ENCODE measurements around the gene PTPRT.
"Not testable (repeated sequence)": the region's sequence is repeated elsewhere in the genome, so short reads cannot be mapped to it uniquely, and the experiment has no call there.

PTPRT gene

GRCh38 chr20:43167021-43167420 is 22.7 kb downstream of the PTPRT start:
- Histone ChIP-seq H3K9ac (ENCODE audit: low read depth in 1 of 2, low read length in 2 of 2) (no peak overlapping the region), H3K4me3 (ENCODE audit: low read length in 2 of 2) (no peak overlapping the region), H3K27ac (ENCODE audit: low read depth in 2 of 2, low read length in 2 of 2) (no peak overlapping the region), H3K27me3 (ENCODE audit: control insufficient read depth in 2 of 2, insufficient read depth in 2 of 2, low read length in 2 of 2) (no peaks in the 10 kb centered on the region), H3K4me1 (ENCODE audit: control insufficient read depth in 2 of 2, insufficient read depth in 2 of 2, low read length in 2 of 2) (no peaks in the 10 kb centered on the region), H3K9me3 (ENCODE audit: control insufficient read depth in 2 of 2, low read length in 2 of 2) (no peaks in the 10 kb centered on the region), H3K36me3 (ENCODE audit: control insufficient read depth in 2 of 2, insufficient read depth in 2 of 2, low read length in 2 of 2) (no peaks in the 10 kb centered on the region)

- Histone ChIP-seq H3K27ac (ENCODE audit: low read depth in 2 of 2, low read length in 2 of 2) (no peak overlapping the region), H3K36me3 (ENCODE audit: control insufficient read depth in 2 of 2, insufficient read depth in 2 of 2, low read length in 2 of 2) (no peaks in the 10 kb centered on the region), H3K9ac (ENCODE audit: low read depth in 1 of 2, low read length in 2 of 2) (no peak overlapping the region), H3K9me3 (ENCODE audit: control insufficient read depth in 2 of 2, low read length in 2 of 2) (no peaks in the 10 kb centered on the region), H3K4me3 (ENCODE audit: low read length in 2 of 2) (no peak overlapping the region), H3K4me1 (ENCODE audit: control insufficient read depth in 2 of 2, insufficient read depth in 2 of 2, low read length in 2 of 2) (no peaks in the 10 kb centered on the region), H3K27me3 (ENCODE audit: control insufficient read depth in 2 of 2, insufficient read depth in 2 of 2, low read length in 2 of 2) (no peaks in the 10 kb centered on the region)
Measured at GRCh38 chr20:43165611-43166010, 24.1 kb downstream of the PTPRT start.

GRCh38 chr20:43164736-43165135 is 25.0 kb downstream of the PTPRT start:
- H3K9me3 ChIP-seq (ENCODE audit: control insufficient read depth in 2 of 2, low read length in 2 of 2); H3K36me3 ChIP-seq (ENCODE audit: control insufficient read depth in 2 of 2, insufficient read depth in 2 of 2, low read length in 2 of 2); H3K4me1 ChIP-seq (ENCODE audit: control insufficient read depth in 2 of 2, insufficient read depth in 2 of 2, low read length in 2 of 2); H3K9ac ChIP-seq (ENCODE audit: low read depth in 1 of 2, low read length in 2 of 2); H3K27me3 ChIP-seq (ENCODE audit: control insufficient read depth in 2 of 2, insufficient read depth in 2 of 2, low read length in 2 of 2); H3K4me3 ChIP-seq (ENCODE audit: low read length in 2 of 2); H3K27ac ChIP-seq (ENCODE audit: low read depth in 2 of 2, low read length in 2 of 2): not testable (repeated sequence)

- Histone ChIP-seq H3K36me3 (ENCODE audit: control insufficient read depth in 2 of 2, insufficient read depth in 2 of 2, low read length in 2 of 2) (no peaks in the 10 kb centered on the region), H3K9me3 (ENCODE audit: control insufficient read depth in 2 of 2, low read length in 2 of 2) (no peaks in the 10 kb centered on the region), H3K4me3 (ENCODE audit: low read length in 2 of 2) (no peak overlapping the region), H3K27me3 (ENCODE audit: control insufficient read depth in 2 of 2, insufficient read depth in 2 of 2, low read length in 2 of 2) (no peaks in the 10 kb centered on the region), H3K4me1 (ENCODE audit: control insufficient read depth in 2 of 2, insufficient read depth in 2 of 2, low read length in 2 of 2) (no peaks in the 10 kb centered on the region), H3K9ac (ENCODE audit: low read depth in 1 of 2, low read length in 2 of 2) (no peak overlapping the region), H3K27ac (ENCODE audit: low read depth in 2 of 2, low read length in 2 of 2) (no peak overlapping the region)
Measured at GRCh38 chr20:43161716-43162115, 28.0 kb downstream of the PTPRT start.

GRCh38 chr20:43160941-43161340 is 28.8 kb downstream of the PTPRT start:
- no peak overlapping the region for H3K4me3 ChIP-seq (ENCODE audit: low read length in 2 of 2)
- H3K9me3 ChIP-seq (ENCODE audit: control insufficient read depth in 2 of 2, low read length in 2 of 2) = no peaks in the 10 kb centered on the region
- no peak overlapping the region for H3K27ac ChIP-seq (ENCODE audit: low read depth in 2 of 2, low read length in 2 of 2)
- no peaks in the 10 kb centered on the region for H3K4me1 ChIP-seq (ENCODE audit: control insufficient read depth in 2 of 2, insufficient read depth in 2 of 2, low read length in 2 of 2)
- H3K9ac ChIP-seq (ENCODE audit: low read depth in 1 of 2, low read length in 2 of 2) = no peak overlapping the region
- H3K36me3 ChIP-seq (ENCODE audit: control insufficient read depth in 2 of 2, insufficient read depth in 2 of 2, low read length in 2 of 2) = no peaks in the 10 kb centered on the region
- H3K27me3 ChIP-seq (ENCODE audit: control insufficient read depth in 2 of 2, insufficient read depth in 2 of 2, low read length in 2 of 2) = no peaks in the 10 kb centered on the region

GRCh38 chr20:43159994-43160393 is 29.7 kb downstream of the PTPRT start:
- Histone ChIP-seq H3K4me3 (ENCODE audit: low read length in 2 of 2) (no peak overlapping the region), H3K27ac (ENCODE audit: low read depth in 2 of 2, low read length in 2 of 2) (no peak overlapping the region), H3K4me1 (ENCODE audit: control insufficient read depth in 2 of 2, insufficient read depth in 2 of 2, low read length in 2 of 2) (no peaks in the 10 kb centered on the region), H3K27me3 (ENCODE audit: control insufficient read depth in 2 of 2, insufficient read depth in 2 of 2, low read length in 2 of 2) (no peaks in the 10 kb centered on the region), H3K9ac (ENCODE audit: low read depth in 1 of 2, low read length in 2 of 2) (no peak overlapping the region), H3K9me3 (ENCODE audit: control insufficient read depth in 2 of 2, low read length in 2 of 2) (no peaks in the 10 kb centered on the region), H3K36me3 (ENCODE audit: control insufficient read depth in 2 of 2, insufficient read depth in 2 of 2, low read length in 2 of 2) (no peaks in the 10 kb centered on the region)

- Histone ChIP-seq H3K4me1 (ENCODE audit: control insufficient read depth in 2 of 2, insufficient read depth in 2 of 2, low read length in 2 of 2) (no peaks in the 10 kb centered on the region), H3K27ac (ENCODE audit: low read depth in 2 of 2, low read length in 2 of 2) (no peak overlapping the region), H3K4me3 (ENCODE audit: low read length in 2 of 2) (no peak overlapping the region), H3K9ac (ENCODE audit: low read depth in 1 of 2, low read length in 2 of 2) (no peak overlapping the region), H3K27me3 (ENCODE audit: control insufficient read depth in 2 of 2, insufficient read depth in 2 of 2, low read length in 2 of 2) (no peaks in the 10 kb centered on the region), H3K36me3 (ENCODE audit: control insufficient read depth in 2 of 2, insufficient read depth in 2 of 2, low read length in 2 of 2) (no peaks in the 10 kb centered on the region), H3K9me3 (ENCODE audit: control insufficient read depth in 2 of 2, low read length in 2 of 2) (no peaks in the 10 kb centered on the region)
Measured at GRCh38 chr20:43155366-43156100, 34.2 kb downstream of the PTPRT start.

GRCh38 chr20:43151901-43152300 is 37.8 kb downstream of the PTPRT start:
- Histone ChIP-seq H3K4me1 (ENCODE audit: control insufficient read depth in 2 of 2, insufficient read depth in 2 of 2, low read length in 2 of 2) (no peaks in the 10 kb centered on the region), H3K4me3 (ENCODE audit: low read length in 2 of 2) (no peak overlapping the region), H3K9me3 (ENCODE audit: control insufficient read depth in 2 of 2, low read length in 2 of 2) (no peaks in the 10 kb centered on the region), H3K27me3 (ENCODE audit: control insufficient read depth in 2 of 2, insufficient read depth in 2 of 2, low read length in 2 of 2) (no peaks in the 10 kb centered on the region), H3K27ac (ENCODE audit: low read depth in 2 of 2, low read length in 2 of 2) (no peak overlapping the region), H3K9ac (ENCODE audit: low read depth in 1 of 2, low read length in 2 of 2) (no peak overlapping the region), H3K36me3 (ENCODE audit: control insufficient read depth in 2 of 2, insufficient read depth in 2 of 2, low read length in 2 of 2) (no peaks in the 10 kb centered on the region)

GRCh38 chr20:43151256-43151655 is 38.5 kb downstream of the PTPRT start:
- Histone ChIP-seq H3K4me3 (ENCODE audit: low read length in 2 of 2) (no peak overlapping the region), H3K36me3 (ENCODE audit: control insufficient read depth in 2 of 2, insufficient read depth in 2 of 2, low read length in 2 of 2) (no peaks in the 10 kb centered on the region), H3K4me1 (ENCODE audit: control insufficient read depth in 2 of 2, insufficient read depth in 2 of 2, low read length in 2 of 2) (no peaks in the 10 kb centered on the region), H3K9me3 (ENCODE audit: control insufficient read depth in 2 of 2, low read length in 2 of 2) (no peaks in the 10 kb centered on the region), H3K27me3 (ENCODE audit: control insufficient read depth in 2 of 2, insufficient read depth in 2 of 2, low read length in 2 of 2) (no peaks in the 10 kb centered on the region), H3K27ac (ENCODE audit: low read depth in 2 of 2, low read length in 2 of 2) (no peak overlapping the region), H3K9ac (ENCODE audit: low read depth in 1 of 2, low read length in 2 of 2) (no peak overlapping the region)

GRCh38 chr20:43140726-43141125 is 49.0 kb downstream of the PTPRT start:
- no peak overlapping the region for H3K27ac ChIP-seq (ENCODE audit: low read depth in 2 of 2, low read length in 2 of 2)
- no peaks in the 10 kb centered on the region for H3K36me3 ChIP-seq (ENCODE audit: control insufficient read depth in 2 of 2, insufficient read depth in 2 of 2, low read length in 2 of 2)
- no peaks in the 10 kb centered on the region for H3K4me1 ChIP-seq (ENCODE audit: control insufficient read depth in 2 of 2, insufficient read depth in 2 of 2, low read length in 2 of 2)
- H3K27me3 ChIP-seq (ENCODE audit: control insufficient read depth in 2 of 2, insufficient read depth in 2 of 2, low read length in 2 of 2) = no peaks in the 10 kb centered on the region
- H3K9ac ChIP-seq (ENCODE audit: low read depth in 1 of 2, low read length in 2 of 2) = no peak overlapping the region
- H3K4me3 ChIP-seq (ENCODE audit: low read length in 2 of 2) = no peak overlapping the region
- H3K9me3 ChIP-seq (ENCODE audit: control insufficient read depth in 2 of 2, low read length in 2 of 2) = no peaks in the 10 kb centered on the region
